ENCODE results near the gene GLB1L2. TPM values are rescaled to one million over a fixed set of nuclear protein-coding genes. Genes with fewer than 3 reads are reported as not detected.

Gene GLB1L2
- total RNA-seq, 1 donor from 2014 or later, result 1.7 TPM

- H3K27me3 ChIP-seq, result no peaks in the 10 kb centered on the region
These were observed 43.2 kb downstream of the GLB1L2 start for GRCh38 chr11:134374891-134375550.

DNA sequence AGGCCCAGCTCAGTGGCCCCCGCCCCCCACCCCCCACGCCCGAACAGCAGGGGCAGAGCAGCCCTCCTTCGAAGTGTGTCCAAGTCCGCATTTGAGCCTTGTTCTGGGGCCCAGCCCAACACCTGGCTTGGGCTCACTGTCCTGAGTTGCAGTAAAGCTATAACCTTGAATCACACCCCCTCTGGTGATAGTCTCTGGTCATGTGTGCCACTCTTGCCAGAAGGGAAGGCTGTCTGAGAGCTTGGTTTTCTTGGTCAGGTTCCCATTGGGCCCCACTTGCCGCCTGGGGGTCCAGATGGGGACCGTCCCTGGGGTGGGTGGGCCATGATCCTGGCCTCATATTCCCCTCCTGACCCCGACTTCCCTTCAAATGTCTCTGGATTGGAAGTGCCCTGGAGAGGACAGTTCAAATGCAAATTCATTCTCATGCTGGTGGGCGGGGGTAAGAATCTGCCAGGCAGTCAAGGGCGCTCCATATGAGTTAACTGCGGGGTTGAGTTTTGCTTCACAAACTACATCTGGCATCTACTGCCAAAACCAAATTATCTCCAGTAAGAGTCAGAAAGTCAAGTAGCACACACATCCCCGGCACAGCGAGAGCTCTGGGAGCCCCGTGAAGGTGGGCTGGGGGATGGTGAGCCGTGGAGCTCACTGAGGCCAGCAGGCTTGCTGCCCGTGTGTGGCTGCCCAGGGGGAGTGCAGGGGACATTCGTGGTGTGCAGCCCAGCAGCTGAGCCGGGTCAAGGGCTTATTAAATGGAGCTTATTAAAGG lies 44.5 kb downstream of the GLB1L2 start:
- Histone ChIP-seq H3K36me3 (no peaks in the 10 kb centered on the region), H3K4me3 (no peak overlapping the region), H3K4me1 (no peaks in the 10 kb centered on the region), H3K9me3 (no peaks in the 10 kb centered on the region), H3K27me3 (no peaks in the 10 kb centered on the region), H3K27ac (no peak overlapping the region)
- no peak for TF ChIP-seq CTCF (IDR thresholded peaks at IDR 0.05)
- intact Hi-C loops (cut with DNase I), result no loop called here
- DNase-seq (ENCODE audit: low spot score in 2 of 2), result no peak

More at GRCh38 chr11:134374891-134375550, 43.2 kb downstream of the GLB1L2 start:
- no peaks in the 10 kb centered on the region for H3K4me1 ChIP-seq
- TF ChIP-seq CTCF (IDR thresholded peaks at IDR 0.05), result no peak
- intact Hi-C loops (cut with DNase I), result no loop called here
- no peaks in the 10 kb centered on the region for H3K36me3 ChIP-seq
- H3K9me3 ChIP-seq, result no peaks in the 10 kb centered on the region
- H3K4me3 ChIP-seq, result no peak overlapping the region
- no peak overlapping the region for H3K27ac ChIP-seq
- DNase-seq (ENCODE audit: low spot score in 2 of 2), result no peak

- intact Hi-C loops (cut with DNase I), result no loop called here
- H3K27ac ChIP-seq, result no peak overlapping the region
- H3K4me1 ChIP-seq, result no peaks in the 10 kb centered on the region
- no peaks in the 10 kb centered on the region for H3K27me3 ChIP-seq
- H3K9me3 ChIP-seq, result no peaks in the 10 kb centered on the region
- DNase-seq (ENCODE audit: low spot score in 2 of 2), result no peak
- no peak for TF ChIP-seq CTCF (IDR thresholded peaks at IDR 0.05)
- no peak overlapping the region for H3K4me3 ChIP-seq
- H3K36me3 ChIP-seq, result no peaks in the 10 kb centered on the region
These were observed 46.1 kb downstream of the GLB1L2 start for GRCh38 chr11:134377876-134378275.

- no peak for DNase-seq (ENCODE audit: low spot score in 2 of 2)
- H3K36me3 ChIP-seq, result no peaks in the 10 kb centered on the region
- no peak overlapping the region for H3K4me3 ChIP-seq
- H3K27ac ChIP-seq, result no peak overlapping the region
- TF ChIP-seq CTCF (IDR thresholded peaks at IDR 0.05), result no peak
- no peaks in the 10 kb centered on the region for H3K27me3 ChIP-seq
- H3K9me3 ChIP-seq, result no peaks in the 10 kb centered on the region
- no peaks in the 10 kb centered on the region for H3K4me1 ChIP-seq
- intact Hi-C loops (cut with DNase I), result no loop called here
These were observed 47.5 kb downstream of the GLB1L2 start for GRCh38 chr11:134379241-134379640.

DNA sequence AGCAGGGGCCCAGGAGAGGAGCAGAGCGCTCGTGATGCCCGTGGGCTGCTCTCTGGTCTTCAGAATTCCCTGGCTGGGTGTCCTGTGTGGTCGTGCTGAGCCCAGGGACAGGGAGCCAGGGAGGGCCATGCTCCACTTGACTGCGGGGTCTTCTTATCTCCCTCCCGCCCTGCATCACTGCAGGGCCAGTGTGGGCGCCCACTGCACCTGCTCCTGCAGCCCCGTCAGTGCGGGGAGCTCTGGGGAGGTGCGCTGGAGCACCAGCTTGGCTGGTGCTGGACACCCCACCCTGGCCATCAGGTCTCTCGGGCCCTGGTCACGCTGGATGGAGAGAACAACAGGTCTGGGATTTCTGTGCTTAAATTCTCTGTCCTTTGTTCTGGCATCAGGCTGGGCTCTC lies 48.4 kb downstream of the GLB1L2 start:
- H3K4me1 ChIP-seq, result no peaks in the 10 kb centered on the region
- H3K27me3 ChIP-seq, result no peaks in the 10 kb centered on the region
- H3K9me3 ChIP-seq, result no peaks in the 10 kb centered on the region
- no peak for DNase-seq (ENCODE audit: low spot score in 2 of 2)
- no peak overlapping the region for H3K27ac ChIP-seq
- H3K4me3 ChIP-seq, result no peak overlapping the region
- intact Hi-C loops (cut with DNase I), result no loop called here
- TF ChIP-seq CTCF (IDR thresholded peaks at IDR 0.05), result no peak
- no peaks in the 10 kb centered on the region for H3K36me3 ChIP-seq

All from ascending aorta (tissue), 2 donors.